ENCODE measurements around the gene OSM. TPM values are rescaled to one million over a fixed set of nuclear protein-coding genes. Genes with fewer than 3 reads are reported as not detected.

OSM gene
- total RNA-seq, 4 donors from 2014 or later: not detected

DNA sequence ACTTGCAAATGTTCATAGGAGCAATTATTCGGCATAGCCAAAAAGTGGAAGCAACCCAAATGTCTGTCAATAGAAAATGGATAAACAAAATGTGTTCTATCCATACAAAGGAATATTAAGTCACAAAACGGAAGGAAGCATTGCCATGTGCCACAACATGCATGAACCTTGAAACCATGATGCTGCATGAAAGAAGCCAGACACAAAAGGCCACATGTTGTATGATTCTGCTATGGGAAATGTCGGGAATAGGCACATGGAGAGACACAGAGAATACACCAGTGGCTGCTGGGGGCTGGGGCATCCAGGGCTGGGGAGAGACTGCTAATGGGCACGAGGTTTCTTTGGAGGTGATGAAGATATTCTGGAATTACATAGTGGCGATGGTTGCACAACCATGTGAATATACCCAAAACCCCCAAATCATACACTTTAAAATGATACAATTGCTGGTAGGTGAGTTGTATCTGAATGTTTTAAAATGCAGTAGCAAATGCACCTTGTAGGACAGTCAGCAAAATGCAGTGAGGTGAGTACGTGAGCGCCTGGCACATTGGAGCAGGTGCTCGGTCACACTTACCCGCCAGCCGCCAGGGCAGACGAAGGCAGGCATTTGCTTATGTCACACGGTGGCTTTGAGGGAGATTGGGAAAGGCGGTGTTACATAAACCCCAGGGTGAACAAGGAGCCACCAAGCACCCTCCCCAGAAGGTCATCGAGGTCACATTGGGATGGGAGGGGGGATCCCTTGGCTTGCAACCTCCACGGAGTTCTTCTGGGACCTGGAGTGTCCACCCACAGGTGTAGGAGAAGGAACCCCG is 6.3 kb upstream of the OSM start:
- Histone ChIP-seq H3K9me3 (no peaks in the 10 kb centered on the region), H3K4me1 (peaks cover 0 to 14% (median under 1%) of the 10 kb centered on the region in 4 donors), H3K27ac (no peak overlapping the region), H3K36me3 (no peaks in the 10 kb centered on the region), H3K4me3 (no peak overlapping the region), H3K27me3 (no peaks in the 10 kb centered on the region)
- TF ChIP-seq, protein P1, sequence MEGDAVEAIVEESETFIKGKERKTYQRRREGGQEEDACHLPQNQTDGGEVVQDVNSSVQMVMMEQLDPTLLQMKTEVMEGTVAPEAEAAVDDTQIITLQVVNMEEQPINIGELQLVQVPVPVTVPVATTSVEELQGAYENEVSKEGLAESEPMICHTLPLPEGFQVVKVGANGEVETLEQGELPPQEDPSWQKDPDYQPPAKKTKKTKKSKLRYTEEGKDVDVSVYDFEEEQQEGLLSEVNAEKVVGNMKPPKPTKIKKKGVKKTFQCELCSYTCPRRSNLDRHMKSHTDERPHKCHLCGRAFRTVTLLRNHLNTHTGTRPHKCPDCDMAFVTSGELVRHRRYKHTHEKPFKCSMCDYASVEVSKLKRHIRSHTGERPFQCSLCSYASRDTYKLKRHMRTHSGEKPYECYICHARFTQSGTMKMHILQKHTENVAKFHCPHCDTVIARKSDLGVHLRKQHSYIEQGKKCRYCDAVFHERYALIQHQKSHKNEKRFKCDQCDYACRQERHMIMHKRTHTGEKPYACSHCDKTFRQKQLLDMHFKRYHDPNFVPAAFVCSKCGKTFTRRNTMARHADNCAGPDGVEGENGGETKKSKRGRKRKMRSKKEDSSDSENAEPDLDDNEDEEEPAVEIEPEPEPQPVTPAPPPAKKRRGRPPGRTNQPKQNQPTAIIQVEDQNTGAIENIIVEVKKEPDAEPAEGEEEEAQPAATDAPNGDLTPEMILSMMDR (IDR thresholded peaks at IDR 0.05): no peak
- TF ChIP-seq POLR2A (IDR thresholded peaks at IDR 0.05): no peak
- DNase-seq: no peak

DNA sequence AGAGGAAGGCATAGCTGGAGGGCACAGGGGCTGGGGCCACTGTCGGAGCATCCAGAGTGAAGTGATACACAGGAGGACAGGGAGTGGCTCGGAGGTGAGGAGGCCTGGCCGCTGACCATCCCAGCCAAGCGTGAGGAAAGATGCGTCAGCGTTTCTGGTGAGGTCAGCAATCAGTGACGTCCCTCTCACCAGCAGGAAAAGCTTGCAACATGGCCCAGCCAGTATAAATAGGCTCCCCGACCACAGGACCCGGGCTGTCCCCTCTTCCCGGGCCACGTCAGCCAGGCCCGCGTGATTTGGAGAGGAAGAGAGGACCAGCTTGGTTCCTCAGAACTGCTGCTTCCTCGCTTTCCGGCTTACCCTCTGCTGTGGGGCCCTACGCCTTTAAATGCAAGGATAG is 4.2 kb upstream of the OSM start:
- no peak for TF ChIP-seq POLR2A (IDR thresholded peaks at IDR 0.05)
- TF ChIP-seq, protein P1 (IDR thresholded peaks at IDR 0.05): no peak
- DNase-seq: peak in 1 of 3 donors; percentile 74
- Histone ChIP-seq H3K4me3 (no peak overlapping the region), H3K36me3 (no peaks in the 10 kb centered on the region), H3K27me3 (no peaks in the 10 kb centered on the region), H3K9me3 (no peaks in the 10 kb centered on the region), H3K27ac (peak overlapping the region in 2 of 4 donors; percentile 22 to 35), H3K4me1 (peaks cover 0 to 7% (median 2%) of the 10 kb centered on the region in 4 donors)

DNA sequence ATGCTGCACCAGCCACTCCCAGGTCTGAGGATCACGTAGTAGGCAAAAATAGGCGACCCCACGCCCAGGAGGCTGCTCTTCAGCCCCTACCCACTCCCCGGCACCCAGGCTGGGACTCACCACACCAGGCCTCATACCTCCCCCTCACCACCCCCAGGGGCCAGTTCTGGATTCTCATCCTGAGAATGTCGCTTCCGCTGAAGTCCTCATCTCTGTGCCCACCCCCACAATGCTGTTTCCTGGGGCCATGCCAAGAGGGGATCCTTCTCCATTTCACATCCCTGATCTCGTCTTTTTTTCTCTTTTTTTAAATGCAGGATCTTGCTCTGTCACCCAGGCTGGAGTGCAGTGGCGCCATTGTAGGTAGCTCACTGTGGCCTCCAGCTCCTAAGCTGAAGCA is 1.7 kb upstream of the OSM start:
- Histone ChIP-seq H3K27me3 (no peaks in the 10 kb centered on the region), H3K4me3 (no peak overlapping the region), H3K9me3 (no peaks in the 10 kb centered on the region), H3K27ac (peak overlapping the region in 1 of 4 donors; percentile 82), H3K36me3 (no peaks in the 10 kb centered on the region), H3K4me1 (peaks cover 0 to 11% (median 0%) of the 10 kb centered on the region in 4 donors)
- no peak for DNase-seq
- TF ChIP-seq, protein P1 (IDR thresholded peaks at IDR 0.05): no peak
- no peak for TF ChIP-seq POLR2A (IDR thresholded peaks at IDR 0.05)

DNA sequence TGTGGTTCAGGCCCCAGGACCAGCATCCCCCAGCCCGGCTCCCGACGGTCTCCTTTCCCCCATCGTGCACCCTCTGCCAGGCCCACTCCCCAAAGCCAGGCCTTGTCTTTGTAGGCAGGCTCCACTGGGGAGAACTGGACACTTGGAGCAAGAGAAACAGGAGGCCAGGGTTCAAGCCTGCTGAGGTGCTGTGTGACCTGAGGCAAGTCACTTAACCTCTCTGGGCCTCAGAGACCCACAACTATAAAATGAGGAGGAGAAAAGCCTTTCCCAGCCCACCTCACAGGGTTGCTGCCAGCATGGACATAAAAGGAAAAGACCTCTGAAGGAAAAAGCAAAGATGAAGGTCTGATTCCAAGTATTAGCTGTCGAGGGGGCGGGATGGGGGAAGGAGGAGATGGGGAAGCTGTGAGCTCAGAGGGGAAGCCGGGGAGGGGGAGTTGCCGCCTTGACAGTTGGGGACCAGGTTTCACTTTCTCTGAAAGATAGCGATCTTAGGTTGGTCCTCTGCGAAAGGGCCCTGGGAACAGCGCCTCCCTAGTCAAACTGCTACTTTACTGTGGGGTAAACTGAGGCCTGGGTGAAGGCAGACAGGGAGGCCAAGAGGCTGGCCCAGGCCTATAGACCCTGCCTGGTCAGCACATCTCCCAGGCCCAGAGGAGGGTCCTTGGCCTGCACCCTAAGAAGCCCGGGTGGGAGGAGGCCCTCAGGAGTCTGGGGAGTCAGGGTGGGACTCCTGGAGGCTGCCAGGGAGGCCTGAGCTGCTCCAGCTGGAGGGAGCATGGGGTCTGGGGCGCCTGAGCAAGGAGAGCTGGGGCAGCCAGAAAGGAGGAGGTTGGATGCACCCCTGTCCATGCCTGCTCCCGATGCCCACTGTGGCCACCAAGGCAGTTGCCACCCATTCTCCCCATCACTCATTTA is 991 bp upstream of the OSM start:
- H3K4me3 ChIP-seq: peak overlapping the region in 3 of 4 donors; percentile 32 to 52 (median 39)
- H3K9me3 ChIP-seq: no peaks in the 10 kb centered on the region
- H3K36me3 ChIP-seq: no peaks in the 10 kb centered on the region
- DNase-seq: peak in 1 of 3 donors; percentile 56
- TF ChIP-seq POLR2A (IDR thresholded peaks at IDR 0.05): no peak
- TF ChIP-seq, protein P1 (IDR thresholded peaks at IDR 0.05): no peak
- H3K4me1 ChIP-seq: peaks cover 0 to 14% (median 0%) of the 10 kb centered on the region in 4 donors
- H3K27ac ChIP-seq: peak overlapping the region; percentile 68 to 83 (median 80)
- no peaks in the 10 kb centered on the region for H3K27me3 ChIP-seq

DNA sequence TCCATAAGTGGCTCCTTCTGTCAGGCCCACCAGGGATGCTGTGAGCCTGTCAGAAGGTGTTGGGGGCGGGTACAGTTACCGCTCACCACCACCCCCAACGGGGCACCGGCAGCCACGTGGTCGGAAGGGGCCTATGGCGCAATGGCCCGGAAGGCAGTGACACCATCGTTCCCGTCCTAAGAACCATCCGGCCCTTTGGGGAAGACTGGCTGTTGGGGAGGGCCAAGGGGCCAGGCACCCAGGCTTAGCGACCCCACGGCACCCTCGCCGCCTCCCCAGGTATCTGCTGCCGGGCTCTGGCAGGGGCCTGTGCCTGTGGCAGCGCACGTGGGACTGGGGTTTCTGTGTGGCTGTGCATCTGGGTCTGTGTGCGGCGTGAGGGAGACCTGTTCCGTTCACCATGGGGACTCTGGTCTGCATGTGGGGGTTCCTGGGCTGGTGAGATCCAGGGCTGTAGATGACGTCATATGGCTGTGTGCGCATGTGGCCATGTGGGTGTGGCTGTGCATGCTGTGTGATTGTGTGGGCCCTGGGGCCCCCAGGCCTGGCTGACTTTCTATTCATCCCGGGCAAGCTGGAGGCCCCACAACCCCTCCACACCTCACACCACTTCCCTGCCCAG is 717 bp downstream of the OSM start:
- Histone ChIP-seq H3K36me3 (no peaks in the 10 kb centered on the region), H3K9me3 (no peaks in the 10 kb centered on the region), H3K27ac (peak overlapping the region; percentile 68 to 83 (median 80)), H3K4me1 (peaks cover 0 to 14% (median 0%) of the 10 kb centered on the region in 4 donors), H3K27me3 (no peaks in the 10 kb centered on the region), H3K4me3 (peak overlapping the region; percentile 32 to 52 (median 44))
- DNase-seq: peak in 2 of 3 donors; percentile 88 to 89
- TF ChIP-seq, protein P1 (IDR thresholded peaks at IDR 0.05): no peak
- no peak for TF ChIP-seq POLR2A (IDR thresholded peaks at IDR 0.05)
